8988T (cell line): ENCODE data around the gene NDUFAF4.

Experiments
- DNase-seq: peaks from one replicate; pipeline ENCODE4 v3.0.0; 2011

Gene NDUFAF4

DNA sequence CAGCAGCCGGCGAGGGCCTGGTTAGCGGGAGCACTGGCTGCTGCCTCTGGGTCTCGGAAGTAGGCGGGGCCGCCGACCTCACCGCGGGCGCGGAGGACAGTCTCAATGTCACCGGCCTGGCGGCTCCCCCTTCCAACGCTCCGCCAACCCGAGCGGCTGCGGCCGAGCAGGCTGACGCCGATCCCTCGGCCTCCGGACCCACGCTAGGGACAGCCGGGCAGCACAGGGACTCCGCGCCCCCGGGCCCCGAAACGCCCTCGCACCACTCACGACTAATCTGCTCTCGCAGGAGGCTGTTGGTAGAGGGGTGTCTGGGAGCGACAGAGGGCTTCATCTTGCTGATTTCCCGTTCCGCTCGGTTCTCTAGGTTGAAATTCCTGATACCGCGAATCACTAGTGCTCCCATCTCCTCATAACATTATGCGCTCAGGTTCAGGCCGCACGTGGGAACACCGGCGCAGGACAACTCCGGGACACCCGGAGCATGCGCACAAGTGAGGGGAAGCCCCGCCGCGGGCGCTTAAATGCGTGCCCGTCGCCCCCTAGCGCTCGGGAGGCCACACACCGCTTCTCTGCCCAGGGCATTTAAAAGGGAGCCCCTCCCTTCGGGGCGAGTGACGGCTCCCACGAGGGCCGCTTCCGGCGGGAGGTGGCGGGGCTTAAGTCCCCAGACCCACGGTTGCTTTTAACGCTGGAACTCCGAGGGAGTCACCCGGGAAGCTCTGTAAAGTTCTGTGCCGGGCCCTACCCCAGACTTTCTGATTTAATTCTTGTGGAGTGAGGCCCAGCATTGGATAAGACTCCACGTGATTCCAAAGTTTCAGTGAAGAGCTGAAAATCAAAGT is at the start of gene NDUFAF4:
Gene NDUFAF4 (minus strand): TSS at position 496 of the 845 bp plus-strand sequence. CDS start 90 bp downstream, at position 406.
- DNase-seq, result peak; percentile 79

DNA sequence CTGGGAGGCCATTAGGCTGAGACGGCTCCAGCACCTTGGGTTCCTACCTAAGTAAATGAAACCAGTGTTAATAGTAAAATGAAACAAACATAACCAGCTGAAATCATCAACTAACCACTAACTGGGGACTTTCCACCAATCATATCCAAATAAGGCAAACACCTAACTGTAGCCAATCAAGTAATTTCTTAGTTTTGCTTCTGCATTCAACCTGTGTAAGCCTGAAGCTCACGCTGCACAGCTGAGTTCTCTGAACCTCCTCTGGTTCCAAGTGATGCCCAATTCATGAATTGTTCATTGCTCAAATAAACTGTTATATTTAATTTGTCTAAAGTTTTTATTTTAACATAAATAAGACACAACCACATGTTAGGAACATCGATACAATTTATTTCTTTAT is 49.4 kb upstream of the NDUFAF4 start:
- DNase-seq, result no peak

DNA sequence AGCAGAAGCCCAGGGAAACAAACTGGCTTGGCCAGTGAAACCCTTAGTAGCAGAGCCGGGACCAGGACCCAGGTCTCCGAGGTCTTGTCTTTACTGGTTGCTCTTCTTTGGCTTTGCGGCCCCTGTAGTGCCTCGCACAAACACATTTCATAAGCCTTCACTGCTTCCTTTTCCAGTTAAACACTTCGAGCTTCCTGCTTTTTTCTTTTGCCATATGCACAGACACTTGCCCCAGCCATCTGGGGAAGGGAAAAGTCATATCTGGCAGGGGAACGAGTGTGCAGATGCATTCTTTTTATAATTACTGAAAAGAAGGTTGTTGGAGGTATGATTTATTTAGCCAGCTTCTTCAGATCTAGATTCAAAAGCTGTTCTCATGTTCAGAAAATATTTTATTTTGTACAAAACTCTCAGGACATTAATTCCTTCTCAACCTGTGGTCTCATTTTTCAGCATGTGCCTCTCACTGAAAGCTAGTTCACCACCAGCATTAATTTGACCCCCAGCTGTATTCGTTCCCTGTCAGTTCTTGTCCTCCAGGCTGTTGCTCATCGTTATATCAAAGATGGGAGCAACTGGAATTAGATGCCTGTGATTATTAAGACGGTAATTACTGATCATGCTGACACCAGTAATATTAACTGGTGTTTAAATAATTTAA is 46.0 kb upstream of the NDUFAF4 start:
- DNase-seq, result no peak

DNA sequence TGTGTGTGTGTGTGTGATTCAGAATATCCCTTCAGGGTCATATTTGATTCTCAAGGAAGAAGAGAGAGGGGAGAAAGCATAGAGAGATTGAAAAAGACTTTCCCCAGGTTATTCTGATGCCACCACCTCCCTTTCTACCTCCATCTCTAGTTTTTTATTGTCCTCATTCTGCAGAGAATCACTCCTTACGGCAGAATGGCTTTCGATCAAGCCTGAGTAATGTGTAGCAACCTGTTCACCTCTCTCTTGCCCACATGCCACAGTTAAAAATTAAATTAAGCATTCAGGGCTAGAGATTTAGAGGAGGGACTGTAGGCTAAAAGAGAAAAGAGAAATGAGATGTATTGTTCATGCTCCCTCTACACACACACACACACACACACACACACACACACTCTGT is 45.0 kb upstream of the NDUFAF4 start:
- DNase-seq, result no peak

DNA sequence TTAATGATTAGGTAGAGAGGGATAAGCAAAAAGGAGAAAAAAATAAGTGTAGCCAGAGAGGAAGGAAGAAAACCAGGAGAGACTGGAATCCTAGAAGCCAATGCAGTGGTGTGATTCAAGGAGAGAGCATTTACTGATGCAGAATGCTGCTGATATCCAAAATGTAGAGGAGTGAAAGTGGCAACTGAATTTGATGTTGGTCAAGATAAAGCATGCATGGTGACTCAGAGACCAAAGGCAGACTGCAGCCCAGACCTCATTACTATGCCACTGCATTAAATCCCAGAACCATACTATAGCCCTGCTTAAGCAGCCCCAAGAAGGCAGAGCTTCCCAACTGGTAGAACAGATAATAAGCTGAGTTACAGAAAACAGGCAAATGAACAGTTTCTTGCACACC is 42.6 kb upstream of the NDUFAF4 start:
- no peak for DNase-seq

DNA sequence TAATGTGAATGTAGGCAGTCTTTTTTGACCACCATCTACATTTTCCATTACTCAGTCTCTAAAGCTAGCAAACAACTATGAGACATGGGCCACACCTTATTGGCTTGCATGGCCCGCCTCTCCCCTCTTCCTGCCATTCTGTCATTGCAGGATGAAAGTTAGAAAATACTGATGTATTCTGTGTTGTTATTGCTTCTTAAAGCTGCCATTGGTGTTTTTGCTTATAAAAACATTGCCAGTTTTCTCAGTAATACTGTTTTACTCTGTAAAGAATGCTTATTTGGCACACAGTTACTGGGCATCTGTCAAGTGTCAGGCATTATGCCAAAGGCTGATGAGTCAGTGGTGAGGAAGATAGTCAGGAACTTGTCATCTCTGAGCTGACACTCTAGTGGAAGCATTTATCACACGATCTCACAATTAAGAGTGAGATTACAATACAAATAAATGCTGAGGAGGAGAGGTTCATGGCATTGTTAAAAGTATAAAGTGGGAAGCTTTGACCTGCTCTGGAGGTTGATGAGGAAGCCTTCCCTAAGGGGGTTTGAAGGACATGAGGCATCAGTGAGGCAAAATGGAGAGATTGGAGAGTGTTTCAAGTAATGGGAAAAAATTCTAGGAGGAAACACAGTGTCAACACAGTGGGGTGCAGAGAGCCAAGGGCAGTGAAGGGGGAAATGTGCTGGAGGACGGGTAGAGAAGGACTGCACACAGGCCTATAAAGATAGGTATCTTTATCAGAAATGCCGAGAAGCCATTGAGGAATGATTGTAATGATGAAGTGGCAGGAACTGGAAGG is 41.5 kb upstream of the NDUFAF4 start:
- DNase-seq, result no peak

DNA sequence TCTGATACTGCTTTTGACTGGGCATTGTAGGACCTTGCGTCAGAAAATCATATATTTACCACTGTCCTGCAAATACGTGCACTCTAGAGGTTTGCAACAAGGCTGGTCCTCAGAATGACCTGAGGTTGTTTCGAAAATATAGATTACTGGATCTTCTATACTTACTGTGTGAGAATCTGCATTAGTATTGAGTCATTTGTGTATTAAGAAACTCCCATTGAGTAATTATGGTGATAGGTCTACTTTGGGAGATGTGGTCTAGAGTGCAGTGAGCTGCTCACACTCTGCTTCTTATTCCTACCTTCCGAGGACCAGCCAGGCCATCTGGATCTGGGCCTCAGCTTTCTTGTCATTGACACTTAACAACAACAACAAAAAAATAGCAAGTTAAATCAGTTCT is 36.4 kb upstream of the NDUFAF4 start:
- DNase-seq, result no peak

DNA sequence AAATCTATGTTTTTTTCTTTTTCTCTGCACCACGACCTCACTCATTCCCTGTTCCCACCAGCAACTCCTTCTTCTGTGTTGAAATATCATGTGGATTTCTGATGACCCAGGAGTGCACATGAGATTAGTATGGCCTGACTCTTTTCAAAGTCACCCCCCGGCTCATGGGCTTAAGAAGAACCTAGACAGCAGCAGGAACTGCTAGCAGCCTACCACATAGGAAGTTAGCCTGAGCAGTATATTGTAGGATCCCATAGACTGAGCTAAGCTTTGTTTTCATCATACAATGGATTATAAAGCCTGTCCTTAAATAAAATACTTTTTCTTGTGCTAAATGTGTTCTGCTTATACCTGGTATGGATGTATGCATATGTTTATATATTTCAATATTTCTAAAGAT is 33.5 kb upstream of the NDUFAF4 start:
- no peak for DNase-seq

DNA sequence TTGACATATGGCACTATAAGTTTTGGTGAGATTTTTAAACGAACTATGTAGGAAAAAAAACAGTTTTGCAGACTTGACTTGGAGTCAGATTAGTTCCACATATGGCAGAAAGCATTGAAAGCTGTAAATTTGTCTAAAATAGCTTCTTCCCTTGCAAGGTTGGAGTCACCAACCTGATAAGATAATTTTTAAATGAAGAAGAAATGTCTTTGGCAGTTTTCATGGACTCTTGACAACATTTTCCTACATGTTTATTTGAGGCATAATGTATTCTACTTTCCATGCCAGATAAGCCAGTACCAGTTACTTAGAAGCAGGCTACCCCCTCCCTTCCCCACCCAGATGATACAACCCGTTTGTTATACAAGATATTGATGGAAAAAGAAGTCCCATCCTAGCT is 32.0 kb upstream of the NDUFAF4 start:
- DNase-seq, result no peak

DNA sequence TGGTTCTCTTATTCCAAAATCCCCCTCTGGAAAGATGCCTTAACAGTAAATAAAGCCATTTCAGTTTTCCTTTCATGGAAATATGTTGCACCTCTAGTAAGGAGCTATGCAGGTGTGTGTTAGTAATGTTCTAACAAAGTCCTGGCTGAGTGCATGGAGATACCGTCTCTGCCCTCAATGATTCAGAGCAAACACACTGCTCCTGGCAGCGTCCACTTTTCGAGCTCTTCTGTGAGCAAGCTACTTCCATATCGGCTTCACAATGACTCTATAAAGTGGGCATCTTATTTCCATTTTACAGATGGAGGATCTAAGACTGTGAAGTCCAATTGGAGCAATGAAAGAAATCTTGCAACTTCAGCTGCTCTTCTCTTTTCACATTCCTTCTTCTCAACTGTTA is 30.0 kb upstream of the NDUFAF4 start:
- DNase-seq, result no peak

DNA sequence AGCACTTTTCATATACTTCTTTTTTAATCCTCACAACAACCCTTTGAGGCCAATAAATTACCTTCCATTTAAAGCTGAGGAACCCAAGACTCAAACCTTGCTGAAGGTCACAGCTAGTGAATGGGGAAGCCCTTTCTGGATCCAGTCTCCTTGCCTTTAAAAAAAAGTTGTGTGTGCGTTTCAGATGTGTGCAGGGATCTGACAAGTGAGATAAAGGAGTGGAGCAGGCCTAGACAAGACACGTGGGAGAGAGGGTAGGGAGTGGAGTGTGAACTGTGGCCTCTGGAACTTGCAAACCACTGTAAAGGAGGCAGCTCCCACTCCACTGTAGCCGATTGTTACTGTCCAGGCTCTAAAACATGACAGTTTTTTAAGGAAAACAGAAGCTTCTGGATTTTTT is 28.7 kb upstream of the NDUFAF4 start:
- no peak for DNase-seq

DNA sequence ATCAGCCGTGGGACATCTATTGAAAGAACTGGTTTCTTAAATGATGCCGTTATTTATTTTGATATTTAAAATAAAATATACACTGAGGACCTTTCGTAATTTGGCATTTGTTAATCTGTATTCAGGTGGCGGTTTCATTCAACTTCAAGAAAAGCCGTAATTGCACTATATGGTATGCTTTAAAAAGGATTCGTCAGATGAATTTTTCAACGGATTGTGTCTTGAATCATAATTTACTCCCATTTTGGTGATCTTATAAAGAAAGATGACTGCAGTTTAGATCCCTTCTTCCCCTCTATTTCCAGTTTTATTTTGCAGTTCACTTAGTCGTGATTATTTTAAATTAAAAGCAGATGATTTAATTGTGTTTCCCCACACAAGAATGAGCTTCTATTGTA is 27.6 kb upstream of the NDUFAF4 start:
- DNase-seq, result no peak

DNA sequence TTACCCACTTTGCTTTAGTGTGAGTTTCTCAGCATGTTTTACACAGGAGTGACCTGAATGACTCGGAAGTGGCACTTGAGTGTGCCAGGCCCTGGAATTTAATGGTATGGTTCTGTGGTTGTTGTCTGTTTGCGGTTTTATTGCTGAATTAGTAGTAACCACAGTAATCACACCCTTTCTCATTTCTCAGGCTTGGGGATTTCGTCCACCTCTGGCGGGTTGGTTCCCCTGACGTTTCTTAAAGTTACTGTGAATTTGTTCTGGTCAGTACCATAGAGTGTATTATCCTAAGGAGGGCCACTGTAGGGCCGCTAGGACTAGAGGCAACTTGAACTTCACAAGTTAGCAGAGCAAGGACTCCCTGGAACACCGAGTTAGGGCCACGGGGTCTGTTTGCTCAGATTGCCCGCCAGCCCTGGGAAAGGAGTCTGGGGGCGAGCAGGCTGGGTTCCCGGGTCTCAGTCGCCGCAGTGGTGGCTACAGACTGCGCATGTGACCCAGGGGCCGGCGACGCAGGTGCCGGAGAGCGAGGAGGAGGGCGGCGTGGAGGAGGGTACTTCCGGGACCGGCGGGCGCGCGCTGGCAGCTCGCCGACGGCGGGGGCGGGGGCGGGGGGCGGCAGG is 26.3 kb upstream of the NDUFAF4 start:
- DNase-seq, result no peak

DNA sequence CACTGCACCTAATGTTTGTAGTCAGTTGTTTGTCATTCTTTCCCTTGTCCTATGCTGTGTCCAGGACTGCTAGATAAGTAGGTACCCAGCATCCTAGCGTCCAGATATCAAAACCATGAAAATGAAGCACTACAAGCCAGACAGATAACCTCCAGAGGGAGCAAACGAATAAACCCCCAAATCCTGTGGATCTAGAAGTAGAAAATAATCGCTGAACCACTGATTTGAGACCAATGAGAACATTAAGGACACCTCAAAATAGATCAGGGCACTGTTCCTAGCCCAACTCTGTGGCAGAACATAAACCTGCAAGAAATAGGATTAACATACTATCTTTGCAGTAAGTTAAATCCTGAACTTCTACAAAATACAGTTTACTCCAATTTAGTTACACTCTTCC is 25.7 kb upstream of the NDUFAF4 start:
- DNase-seq, result no peak

DNA sequence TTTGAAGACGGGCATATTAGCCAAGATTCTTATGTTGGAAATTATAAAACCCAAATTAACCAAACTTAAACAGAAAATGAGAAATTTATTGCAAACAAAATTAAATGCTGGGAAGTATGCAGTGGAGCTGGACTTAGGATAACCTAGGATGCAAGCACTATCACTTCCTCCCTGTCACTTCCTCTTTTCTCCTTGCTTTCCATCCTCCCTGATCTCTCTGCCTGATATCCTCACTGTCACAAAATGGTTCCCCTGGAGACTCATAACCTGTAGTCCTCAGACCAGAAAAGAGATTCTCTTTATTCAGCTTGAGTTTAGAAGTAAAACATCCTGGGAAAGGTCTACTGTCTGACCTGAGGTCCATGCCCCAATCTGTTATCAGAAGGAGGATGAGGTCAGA is 19.4 kb upstream of the NDUFAF4 start:
- no peak for DNase-seq

DNA sequence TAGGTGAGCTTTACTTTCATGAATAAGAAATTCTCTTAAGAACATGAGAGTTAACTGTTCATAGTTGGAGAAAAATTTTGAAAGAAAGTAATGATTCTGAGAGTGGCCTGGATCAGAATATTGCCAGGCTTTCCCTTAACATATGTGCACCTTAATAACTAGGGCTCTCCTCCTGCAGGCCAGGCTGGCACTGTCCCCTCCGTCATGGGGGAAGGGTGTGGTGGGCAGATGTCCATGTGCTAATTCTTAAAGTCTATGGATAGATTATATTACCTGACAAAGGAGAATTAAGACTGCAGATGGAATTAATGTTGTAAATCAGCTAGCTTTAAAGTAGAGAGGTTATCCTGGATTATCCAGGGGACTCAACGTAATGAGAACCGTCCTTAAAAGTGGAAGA is 15.9 kb upstream of the NDUFAF4 start:
- DNase-seq, result no peak

DNA sequence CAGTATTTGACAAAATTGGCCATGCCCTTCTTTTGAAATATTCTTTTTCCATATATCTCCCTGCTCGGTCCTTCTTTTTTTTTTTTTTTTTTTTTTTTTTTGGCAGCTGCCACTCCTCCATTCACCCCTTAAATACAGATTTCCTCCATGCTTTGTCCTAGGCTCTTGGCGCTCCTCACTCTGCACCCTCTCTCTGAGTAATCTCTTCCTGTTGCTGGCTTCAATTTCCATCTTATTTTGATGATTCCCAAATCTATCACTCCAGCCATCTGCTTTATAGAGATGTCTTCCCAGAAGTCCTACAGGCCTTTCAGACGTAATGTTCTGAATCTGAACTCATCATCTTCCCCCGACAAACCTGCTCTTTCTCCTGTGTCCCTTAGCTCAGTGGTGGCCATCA is 14.1 kb upstream of the NDUFAF4 start:
- DNase-seq, result no peak

DNA sequence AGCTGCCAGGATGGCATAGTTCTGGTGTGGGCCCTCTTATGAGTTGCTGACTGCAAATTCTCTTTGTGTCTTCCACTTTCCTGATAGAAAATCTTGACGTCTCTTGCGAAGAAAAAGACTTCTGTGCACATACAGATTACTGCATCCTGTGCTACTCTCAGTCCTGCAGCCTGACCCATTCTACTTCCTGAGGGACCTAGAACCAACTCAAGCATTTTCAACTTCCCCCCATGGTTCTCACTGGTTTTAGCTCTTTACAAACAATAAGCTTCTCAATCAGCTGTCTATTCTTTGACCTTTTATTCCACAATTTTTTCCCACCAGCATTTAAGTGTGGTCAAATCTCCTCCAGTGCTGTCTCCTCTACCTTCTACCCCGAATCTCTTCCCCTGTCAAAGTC is 13.5 kb upstream of the NDUFAF4 start:
- DNase-seq, result no peak

DNA sequence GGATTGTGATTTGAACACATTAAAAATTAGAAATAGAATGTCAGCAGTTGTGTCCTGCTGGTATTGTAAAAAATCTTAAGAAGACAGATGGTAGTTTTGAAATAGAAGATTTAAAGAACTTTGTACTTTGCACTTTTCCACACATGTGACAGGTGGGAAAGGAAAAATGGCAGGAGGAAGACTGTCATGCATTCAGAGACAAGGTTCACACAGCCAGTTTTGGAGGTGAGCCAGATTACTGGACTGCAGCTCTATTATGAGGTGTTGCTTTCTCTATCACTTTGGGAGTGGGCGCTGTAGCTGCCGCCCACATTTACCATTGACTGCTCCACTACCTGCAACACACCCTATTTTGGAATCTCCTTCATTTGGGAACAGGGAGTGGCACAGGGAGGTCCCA is 12.1 kb upstream of the NDUFAF4 start:
- no peak for DNase-seq

DNA sequence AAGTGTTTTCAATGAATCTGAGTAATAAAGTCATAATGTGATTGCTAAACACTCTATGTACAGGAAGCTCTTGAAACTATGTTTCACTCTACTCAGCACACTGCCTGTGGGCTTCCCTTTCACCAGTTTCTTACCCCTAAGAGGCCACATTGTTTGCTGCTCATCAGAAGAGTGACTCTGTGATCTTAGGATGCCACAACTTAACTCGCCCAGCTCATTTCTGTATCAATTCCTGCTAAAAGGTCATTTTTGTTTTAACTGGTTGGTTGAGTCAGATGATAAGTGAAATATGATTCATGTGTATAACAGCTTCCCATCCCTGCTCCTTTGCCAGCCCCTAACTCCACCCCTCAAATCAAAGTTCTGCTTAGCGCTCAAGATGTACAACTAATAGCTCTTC is 9.8 kb upstream of the NDUFAF4 start:
- DNase-seq, result no peak

DNA sequence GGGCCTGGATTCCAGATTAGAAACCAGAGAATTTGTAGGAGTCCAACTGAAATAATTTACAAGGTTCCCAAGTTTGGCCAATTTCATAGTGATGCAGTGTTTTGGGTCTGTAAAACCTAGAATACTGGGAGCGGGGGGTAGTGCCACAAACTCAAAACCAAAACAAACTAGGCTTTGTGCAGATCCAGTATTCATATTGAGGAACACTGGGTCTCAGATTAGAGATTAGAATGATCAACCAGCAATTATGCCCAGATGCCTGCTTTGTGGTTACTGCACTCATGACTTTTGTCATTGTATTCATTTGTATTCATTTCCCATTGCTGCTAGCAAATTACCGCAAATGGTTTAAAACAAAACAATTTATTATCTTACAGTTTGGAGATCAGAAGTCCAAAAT is 3.2 kb upstream of the NDUFAF4 start:
- DNase-seq, result no peak

DNA sequence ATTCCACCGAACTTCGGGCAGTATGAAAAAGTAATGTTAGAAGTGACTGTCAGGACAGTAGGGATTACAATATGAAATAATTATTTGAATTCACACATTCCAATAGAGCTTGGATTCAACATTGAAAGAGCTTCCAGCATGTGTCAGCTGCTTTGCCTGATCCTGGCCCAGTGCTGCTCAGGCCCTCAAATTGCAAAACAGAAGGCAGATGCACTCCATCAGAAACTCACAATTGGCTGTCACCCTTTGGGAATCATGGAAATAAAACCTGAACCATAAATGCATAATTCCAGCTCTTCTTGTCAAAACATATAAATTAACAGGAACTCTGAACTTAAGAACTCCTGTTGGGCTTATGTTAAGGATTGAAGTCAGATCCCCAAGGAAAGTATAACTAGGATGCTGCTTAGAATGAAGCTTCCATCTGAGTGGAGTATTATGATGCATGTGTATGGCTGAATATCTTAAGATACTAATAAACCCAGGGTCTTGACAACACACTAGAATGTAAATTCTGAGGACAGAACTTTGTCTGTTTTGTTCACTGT is 1.8 kb upstream of the NDUFAF4 start:
- DNase-seq, result no peak

DNA sequence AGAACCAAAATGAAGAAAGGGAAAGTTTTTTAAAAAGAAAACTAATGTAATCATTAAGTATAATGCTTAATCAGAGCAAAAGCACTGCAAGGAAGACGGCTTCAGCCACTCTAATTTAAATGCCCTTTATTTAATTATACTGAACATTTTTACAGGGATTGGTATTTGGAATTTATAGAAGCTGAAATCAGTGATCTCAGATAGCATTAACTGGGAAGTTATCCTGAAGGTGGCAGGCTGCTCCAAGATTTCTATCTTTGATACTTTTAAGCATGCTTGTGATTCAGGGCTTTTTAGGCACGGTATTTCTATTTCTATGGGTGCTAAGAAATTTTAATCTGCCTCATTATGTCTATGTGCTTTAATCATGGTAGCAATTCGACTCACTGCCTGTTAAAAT is 1.3 kb upstream of the NDUFAF4 start:
- DNase-seq, result no peak
